Kidney epithelial cell (primary cell): Measurements from ENCODE around the gene EPB41. TPM values are rescaled to one million over a fixed set of nuclear protein-coding genes. Genes with fewer than 3 reads are reported as not detected.

Experiments used
- DNase-seq: peaks from one replicate; pipeline ENCODE4 v3.0.0-alpha.2; 2010; ENCODE audit warnings: low read depth
- H3K27me3 ChIP-seq: 2 replicates; pipeline ENCODE4 v1.6.0; 2011; ENCODE audit warnings: low read length; ENCODE audit not compliant: control insufficient read depth, insufficient read depth
- H3K36me3 ChIP-seq: 2 replicates; pipeline ENCODE4 v1.5.1; 2011; ENCODE audit warnings: low read length; ENCODE audit not compliant: control insufficient read depth, insufficient read depth
- H3K4me3 ChIP-seq: 2 replicates; pipeline ENCODE4 v1.5.1; 2011; ENCODE audit warnings: low read depth, mild to moderate bottlenecking, control low read depth, low read length
- total RNA-seq: library from RNA; depleted of rRNA; stranded (reverse); fragments of >200 nt; gene quantifications from 2 replicates; pipeline ENCODE4 v1.2.3, GENCODE V29; 2015
- TF ChIP-seq, protein P1 (sequence below): IDR thresholded peaks from 2 replicates; pipeline ENCODE4 v1.5.1; 2011; ENCODE audit warnings: mild to moderate bottlenecking, moderate library complexity, low read length, control low read depth, inconsistent platforms; ENCODE audit not compliant: insufficient read depth, poor library complexity, severe bottlenecking

Gene EPB41
- total RNA-seq, 1 donor from 2014 or later = 40.7 TPM

DNA sequence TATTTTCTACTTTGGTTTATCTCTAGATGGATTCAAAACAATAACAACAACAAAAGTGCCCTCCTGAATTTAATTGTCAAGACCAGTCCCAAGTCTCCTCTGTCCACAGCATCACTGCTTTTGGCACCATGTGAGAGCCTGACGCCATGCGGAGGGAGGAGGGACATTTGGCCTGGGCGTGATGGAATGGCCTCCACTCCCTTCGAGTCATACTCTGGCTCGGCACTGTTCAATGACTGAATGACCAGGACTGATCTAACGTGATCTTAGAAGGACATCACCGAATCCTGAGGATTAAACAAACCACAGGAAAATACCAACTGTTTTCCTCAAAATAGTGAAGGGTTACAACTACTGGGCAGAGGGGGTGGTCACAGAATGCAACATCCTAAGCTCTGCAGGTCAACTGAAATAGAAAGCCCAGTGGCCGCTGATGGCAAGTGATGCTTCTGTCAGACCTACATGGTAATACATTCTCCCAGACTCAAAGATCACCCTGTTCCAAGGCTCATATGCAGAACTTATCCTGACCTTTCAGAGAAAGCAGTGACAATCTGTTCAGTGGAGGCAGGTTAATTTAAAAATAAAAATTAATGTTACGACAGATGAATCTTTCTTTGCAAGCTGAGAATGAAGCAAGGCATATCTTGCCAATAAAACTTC, 248.2 kb downstream of the EPB41 start:
- DNase-seq = no peak
- H3K4me3 ChIP-seq = no peak overlapping the region
- H3K36me3 ChIP-seq = no peaks in the 10 kb centered on the region
- TF ChIP-seq, protein P1, sequence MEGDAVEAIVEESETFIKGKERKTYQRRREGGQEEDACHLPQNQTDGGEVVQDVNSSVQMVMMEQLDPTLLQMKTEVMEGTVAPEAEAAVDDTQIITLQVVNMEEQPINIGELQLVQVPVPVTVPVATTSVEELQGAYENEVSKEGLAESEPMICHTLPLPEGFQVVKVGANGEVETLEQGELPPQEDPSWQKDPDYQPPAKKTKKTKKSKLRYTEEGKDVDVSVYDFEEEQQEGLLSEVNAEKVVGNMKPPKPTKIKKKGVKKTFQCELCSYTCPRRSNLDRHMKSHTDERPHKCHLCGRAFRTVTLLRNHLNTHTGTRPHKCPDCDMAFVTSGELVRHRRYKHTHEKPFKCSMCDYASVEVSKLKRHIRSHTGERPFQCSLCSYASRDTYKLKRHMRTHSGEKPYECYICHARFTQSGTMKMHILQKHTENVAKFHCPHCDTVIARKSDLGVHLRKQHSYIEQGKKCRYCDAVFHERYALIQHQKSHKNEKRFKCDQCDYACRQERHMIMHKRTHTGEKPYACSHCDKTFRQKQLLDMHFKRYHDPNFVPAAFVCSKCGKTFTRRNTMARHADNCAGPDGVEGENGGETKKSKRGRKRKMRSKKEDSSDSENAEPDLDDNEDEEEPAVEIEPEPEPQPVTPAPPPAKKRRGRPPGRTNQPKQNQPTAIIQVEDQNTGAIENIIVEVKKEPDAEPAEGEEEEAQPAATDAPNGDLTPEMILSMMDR = no peak
- H3K27me3 ChIP-seq = no peaks in the 10 kb centered on the region

DNA sequence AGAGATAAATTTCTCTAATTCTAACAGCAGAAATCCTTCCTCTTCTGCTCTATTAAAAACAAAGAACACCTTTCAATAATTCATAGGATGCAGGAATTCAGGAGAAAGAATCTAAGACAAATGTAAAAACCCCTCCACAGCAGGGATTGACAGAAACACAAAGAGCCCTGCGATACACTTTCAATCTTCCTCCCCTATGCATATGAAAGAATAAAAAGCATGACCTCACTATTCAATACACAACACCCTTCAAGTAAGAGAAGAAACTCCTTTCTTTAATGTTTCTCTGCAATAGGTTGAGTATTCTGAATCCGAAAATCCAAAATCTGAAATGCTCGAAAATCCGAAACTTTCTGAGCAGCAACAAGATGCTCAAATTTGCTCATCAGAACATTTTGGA, 250.2 kb downstream of the EPB41 start:
- H3K36me3 ChIP-seq = no peaks in the 10 kb centered on the region

DNA sequence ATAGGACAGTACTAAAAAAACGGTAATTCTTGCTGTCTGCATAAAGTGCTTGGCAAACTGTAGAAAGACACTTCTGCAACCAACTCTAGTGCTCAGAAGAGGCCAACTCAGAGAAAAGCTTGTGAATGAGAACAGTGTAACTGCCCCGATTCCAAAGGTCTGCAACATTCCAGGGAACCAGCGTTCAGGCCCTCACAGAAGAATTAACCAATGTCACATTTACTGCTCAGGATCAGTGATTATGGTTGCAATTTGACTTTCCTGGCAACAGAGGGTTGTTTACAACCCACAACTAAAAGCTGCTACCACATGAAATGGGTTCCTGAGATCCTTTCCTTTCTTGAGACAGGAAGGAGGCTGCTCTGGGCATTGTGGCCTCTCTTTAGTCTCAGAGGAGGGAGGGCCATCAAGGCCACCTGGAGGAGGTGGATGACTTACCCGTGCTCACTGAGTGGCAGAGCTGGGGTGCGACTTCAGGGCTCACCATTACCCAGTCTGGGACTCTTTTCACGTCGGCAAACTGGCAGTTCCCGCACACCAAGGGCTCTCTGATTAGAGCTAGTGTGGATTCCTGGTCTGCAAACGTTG, 252.0 kb downstream of the EPB41 start:
- no peak overlapping the region for H3K4me3 ChIP-seq
- no peaks in the 10 kb centered on the region for H3K36me3 ChIP-seq
- H3K27me3 ChIP-seq = no peaks in the 10 kb centered on the region
- TF ChIP-seq, protein P1 = no peak
- no peak for DNase-seq

More for the DNA sequence above, 250.2 kb downstream of the EPB41 start:
- DNase-seq = no peak
- Histone ChIP-seq H3K4me3 (no peak overlapping the region), H3K27me3 (no peaks in the 10 kb centered on the region)
- TF ChIP-seq, protein P1 = no peak

DNA sequence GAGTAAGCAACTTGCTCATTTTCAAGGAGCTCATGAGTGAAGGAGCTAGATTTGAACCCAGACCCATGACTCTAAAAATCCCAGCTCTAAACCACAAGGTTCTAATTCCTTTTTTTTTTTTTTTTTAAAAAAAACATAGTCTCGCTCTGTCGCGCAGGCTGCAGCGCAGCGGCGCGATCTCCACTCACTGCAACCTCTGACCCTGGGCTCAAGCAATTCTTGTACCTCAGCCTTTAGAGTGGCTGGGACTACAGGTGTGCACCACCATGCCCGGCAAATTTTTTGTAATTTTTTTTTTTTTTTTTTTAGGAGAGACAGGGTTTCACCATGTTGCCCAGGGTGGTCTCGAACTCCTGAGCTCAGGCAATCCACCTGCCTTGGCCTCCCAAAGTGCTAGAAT, 253.5 kb downstream of the EPB41 start:
- no peak for DNase-seq
- no peak overlapping the region for H3K4me3 ChIP-seq
- no peaks in the 10 kb centered on the region for H3K36me3 ChIP-seq
- TF ChIP-seq, protein P1 = no peak
- H3K27me3 ChIP-seq = no peaks in the 10 kb centered on the region

Other genes with a start within 250 kb of the EPB41 start
- gene GMEB1, start 245.8 kb upstream of the EPB41 start, total RNA-seq = 9.9 and 11.8 TPM in 2 replicates
- 114 and 131 TPM in 2 replicates for gene YTHDF2, start 177.6 kb upstream of the EPB41 start, total RNA-seq
- 0.21 and 0.34 TPM in 2 replicates for gene OPRD1, start 102.4 kb upstream of the EPB41 start, total RNA-seq
- 2.1 and 2.9 TPM in 2 replicates for gene TMEM200B, start 209.3 kb downstream of the EPB41 start, total RNA-seq